OCI-LY3 (cell line): ENCODE measurements around the gene TIAL1.

Experiments
- H2AFZ ChIP-seq: fragments of 200-600, 300-600 bp; shearing (Covaris generic); 2 replicates; pipeline ENCODE4 v1.6.0; 2014; ENCODE audit warnings: antibody characterized with exemption, low read depth, low read length
- H3K27ac ChIP-seq: fragments of 200-600, 300-600 bp; sonication (generic); 2 replicates; pipeline ENCODE4 v1.5.1; 2014; ENCODE audit warnings: mild to moderate bottlenecking, low read length, moderate library complexity, mixed read lengths
- H3K27me3 ChIP-seq: fragments of 200-600, 300-600 bp; sonication (generic); 2 replicates; pipeline ENCODE4 v1.6.1; 2014; ENCODE audit warnings: low read depth, low read length, mixed read lengths
- H3K36me3 ChIP-seq: fragments of 200-600, 300-600 bp; sonication (generic); replicated peaks from 2 replicates; pipeline ENCODE3; 2014; ENCODE audit warnings: low read depth, low read length, mixed read lengths
- H3K4me1 ChIP-seq: fragments of 300-600, 200-600 bp; sonication (generic); 2 replicates; pipeline ENCODE4 v1.6.1; 2014; ENCODE audit warnings: low read length, mixed read lengths
- H3K4me2 ChIP-seq: fragments of 200-600, 300-600 bp; sonication (generic); 2 replicates; pipeline ENCODE4 v1.6.1; 2014; ENCODE audit warnings: low read length, mixed read lengths
- H3K4me3 ChIP-seq: fragments of 300-600, 200-600 bp; sonication (generic); 2 replicates; pipeline ENCODE4 v1.5.1; 2014; ENCODE audit warnings: antibody characterized with exemption, mild to moderate bottlenecking, low read length, moderate library complexity
- H3K79me2 ChIP-seq: fragments of 300-600, 200-600 bp; shearing (Covaris generic); 2 replicates; pipeline ENCODE4 v1.6.1; 2014; ENCODE audit warnings: mild to moderate bottlenecking, low read length, mixed read lengths
- H3K9ac ChIP-seq: fragments of 300-600, 200-600 bp; shearing (Covaris generic); 2 replicates; pipeline ENCODE4 v1.6.0; 2014; ENCODE audit warnings: mild to moderate bottlenecking, low read length, moderate library complexity
- H3K9me3 ChIP-seq: fragments of 200-600, 300-600 bp; shearing (Covaris generic); 2 replicates; pipeline ENCODE4 v1.6.1; 2014; ENCODE audit warnings: low read length, mixed read lengths; ENCODE audit not compliant: insufficient read depth
- H4K20me1 ChIP-seq: fragments of 200-600, 300-600 bp; sonication (generic); 2 replicates; pipeline ENCODE4 v1.6.1; 2016; ENCODE audit warnings: low read length, mixed read lengths; ENCODE audit not compliant: insufficient read depth
- EZH2phosphoT487 ChIP-seq: fragments of 200-600 bp; shearing (Covaris generic); IDR thresholded peaks from 2 replicates; pipeline ENCODE4 v1.6.1; 2018; ENCODE audit warnings: antibody characterized with exemption, mixed run types, low read depth
- TF ChIP-seq, protein P1 (sequence below): fragments of 200-600, 300-600 bp; sonication (generic); IDR thresholded peaks from 2 replicates; pipeline ENCODE4 v1.5.1; 2014; ENCODE audit warnings: antibody characterized with exemption, low read length, low read depth

TIAL1 gene

DNA sequence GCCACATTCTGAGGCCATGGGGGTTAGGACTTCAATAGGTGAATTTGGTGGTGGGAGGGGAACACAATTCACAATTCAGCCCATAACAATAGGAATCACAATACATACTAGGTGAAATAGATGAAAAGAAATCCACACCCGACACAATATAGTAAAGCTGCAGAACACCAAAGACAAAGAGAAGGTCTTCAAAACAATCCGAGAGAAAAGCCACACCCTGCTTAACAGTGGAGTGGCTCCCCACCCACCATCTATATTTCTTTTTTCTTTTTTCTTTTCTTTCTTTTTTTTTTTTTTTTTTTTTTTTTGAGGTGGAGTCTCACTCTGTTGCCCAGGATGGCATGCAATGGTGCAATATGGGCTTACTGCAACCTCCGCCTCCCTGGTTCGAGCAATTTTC is 14.7 kb upstream of the TIAL1 start:
- Histone ChIP-seq H3K27ac (no peak overlapping the region), H3K79me2 (no peaks in the 10 kb centered on the region), H3K9me3 (no peaks in the 10 kb centered on the region), H3K27me3 (no peaks in the 10 kb centered on the region), H3K4me1 (no peaks in the 10 kb centered on the region), H4K20me1 (no peaks in the 10 kb centered on the region), H2AFZ (no peak overlapping the region), H3K9ac (no peak overlapping the region), H3K4me3 (no peak overlapping the region), H3K4me2 (no peak overlapping the region), H3K36me3 (no peaks in the 10 kb centered on the region)
- TF ChIP-seq EZH2phosphoT487: no peak
- TF ChIP-seq, protein P1, sequence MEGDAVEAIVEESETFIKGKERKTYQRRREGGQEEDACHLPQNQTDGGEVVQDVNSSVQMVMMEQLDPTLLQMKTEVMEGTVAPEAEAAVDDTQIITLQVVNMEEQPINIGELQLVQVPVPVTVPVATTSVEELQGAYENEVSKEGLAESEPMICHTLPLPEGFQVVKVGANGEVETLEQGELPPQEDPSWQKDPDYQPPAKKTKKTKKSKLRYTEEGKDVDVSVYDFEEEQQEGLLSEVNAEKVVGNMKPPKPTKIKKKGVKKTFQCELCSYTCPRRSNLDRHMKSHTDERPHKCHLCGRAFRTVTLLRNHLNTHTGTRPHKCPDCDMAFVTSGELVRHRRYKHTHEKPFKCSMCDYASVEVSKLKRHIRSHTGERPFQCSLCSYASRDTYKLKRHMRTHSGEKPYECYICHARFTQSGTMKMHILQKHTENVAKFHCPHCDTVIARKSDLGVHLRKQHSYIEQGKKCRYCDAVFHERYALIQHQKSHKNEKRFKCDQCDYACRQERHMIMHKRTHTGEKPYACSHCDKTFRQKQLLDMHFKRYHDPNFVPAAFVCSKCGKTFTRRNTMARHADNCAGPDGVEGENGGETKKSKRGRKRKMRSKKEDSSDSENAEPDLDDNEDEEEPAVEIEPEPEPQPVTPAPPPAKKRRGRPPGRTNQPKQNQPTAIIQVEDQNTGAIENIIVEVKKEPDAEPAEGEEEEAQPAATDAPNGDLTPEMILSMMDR: no peak

DNA sequence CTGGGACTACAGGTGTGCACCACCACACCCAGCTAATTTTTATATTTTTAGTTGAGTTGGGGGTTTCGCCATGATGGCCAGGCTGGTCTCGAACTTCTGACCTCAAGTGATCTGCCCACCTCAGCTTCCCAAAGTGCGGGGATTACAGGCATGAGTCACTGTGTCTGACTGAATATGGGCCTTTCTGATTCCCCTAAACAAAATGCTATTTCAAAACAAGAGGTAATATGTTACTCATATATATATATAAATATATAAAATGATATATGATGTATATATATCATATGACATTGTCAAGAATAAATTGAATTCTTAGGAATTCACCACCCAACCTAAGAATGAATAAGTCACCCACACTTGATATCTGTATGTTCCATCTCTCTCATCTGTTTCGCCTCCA is 12.8 kb upstream of the TIAL1 start:
- Histone ChIP-seq H3K36me3 (no peaks in the 10 kb centered on the region), H3K9me3 (no peaks in the 10 kb centered on the region), H2AFZ (no peak overlapping the region), H3K79me2 (no peaks in the 10 kb centered on the region), H3K27me3 (no peaks in the 10 kb centered on the region), H4K20me1 (no peaks in the 10 kb centered on the region), H3K9ac (no peak overlapping the region), H3K4me2 (no peak overlapping the region), H3K4me1 (no peaks in the 10 kb centered on the region), H3K4me3 (no peak overlapping the region), H3K27ac (no peak overlapping the region)
- TF ChIP-seq, protein P1: no peak
- no peak for TF ChIP-seq EZH2phosphoT487

DNA sequence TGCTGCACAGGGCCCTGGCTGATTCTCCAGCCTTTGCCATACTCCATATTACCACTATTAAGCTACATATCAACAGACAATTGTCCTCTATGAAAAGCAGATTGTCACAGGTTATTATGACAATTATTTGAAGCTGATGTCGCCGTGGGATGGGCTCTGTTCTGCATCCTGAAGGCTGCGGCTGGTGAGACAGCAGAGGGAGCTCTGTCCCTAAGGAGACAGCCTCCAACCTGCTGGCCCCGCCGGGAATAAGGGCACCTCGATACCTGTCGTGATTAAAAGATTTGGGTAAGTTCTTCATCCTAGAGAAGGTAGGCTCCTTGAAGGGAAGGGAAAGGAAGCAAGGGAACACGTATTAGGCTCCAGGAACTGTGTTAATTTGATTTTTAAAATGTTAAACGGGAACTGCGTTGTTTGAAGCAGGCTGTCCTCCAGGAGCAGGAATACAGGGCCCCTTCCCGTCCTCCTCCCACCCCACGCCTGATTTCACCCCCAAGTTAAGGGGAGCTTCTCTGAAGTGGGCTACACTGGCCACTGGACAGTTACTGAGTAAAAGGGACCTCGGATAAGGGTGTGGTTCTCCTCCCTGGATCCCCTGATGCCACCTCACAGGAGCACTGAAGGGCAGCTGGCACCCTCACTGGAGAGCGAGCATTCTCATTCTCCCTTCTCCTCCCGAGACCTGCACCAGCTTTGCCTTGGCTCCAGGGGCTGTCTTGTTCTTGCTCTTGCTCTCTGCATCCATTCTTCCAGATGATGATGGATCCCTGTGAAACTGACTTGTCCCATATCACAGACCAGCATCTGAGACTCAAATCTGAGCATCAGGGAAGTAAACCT is 11.8 kb upstream of the TIAL1 start:
- peak overlapping the region; percentile 51; the same call in 1 of the 2 replicates for H2AFZ ChIP-seq
- no peaks in the 10 kb centered on the region for H3K4me1 ChIP-seq
- no peak overlapping the region for H3K27ac ChIP-seq
- no peaks in the 10 kb centered on the region for H3K27me3 ChIP-seq
- no peaks in the 10 kb centered on the region for H3K36me3 ChIP-seq
- H3K4me2 ChIP-seq: peak overlapping the region; percentile 30
- no peak overlapping the region for H3K9ac ChIP-seq
- H3K4me3 ChIP-seq: peak overlapping the region; percentile 14; the same call in 1 of the 2 replicates
- no peaks in the 10 kb centered on the region for H3K9me3 ChIP-seq
- TF ChIP-seq, protein P1: peak; percentile 50
- no peak for TF ChIP-seq EZH2phosphoT487
- no peaks in the 10 kb centered on the region for H3K79me2 ChIP-seq
- H4K20me1 ChIP-seq: no peaks in the 10 kb centered on the region

DNA sequence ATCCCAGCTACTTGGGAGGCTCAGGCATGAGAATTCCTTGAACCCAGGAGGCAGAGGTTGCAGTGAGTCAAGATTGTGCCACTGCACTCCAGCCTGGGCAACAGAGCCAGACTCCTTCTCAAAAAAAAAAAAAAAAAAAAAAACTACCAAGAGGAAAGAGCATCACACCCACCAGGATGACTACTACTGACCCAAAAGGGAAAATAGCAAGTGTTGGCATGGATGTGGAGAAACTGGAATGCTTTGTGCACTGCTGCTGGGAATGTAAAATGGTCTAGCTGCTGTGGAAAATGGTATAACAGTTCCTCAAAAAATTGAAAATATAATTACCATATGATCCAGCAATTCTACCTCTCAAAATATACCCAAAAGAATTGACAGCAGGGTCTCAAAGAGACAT is 7.7 kb upstream of the TIAL1 start:
- H3K4me3 ChIP-seq: no peak overlapping the region
- H3K4me1 ChIP-seq: no peaks in the 10 kb centered on the region
- no peaks in the 10 kb centered on the region for H4K20me1 ChIP-seq
- no peak overlapping the region for H3K4me2 ChIP-seq
- no peaks in the 10 kb centered on the region for H3K79me2 ChIP-seq
- no peak for TF ChIP-seq EZH2phosphoT487
- TF ChIP-seq, protein P1: no peak
- no peaks in the 10 kb centered on the region for H3K27me3 ChIP-seq
- H3K27ac ChIP-seq: no peak overlapping the region
- no peaks in the 10 kb centered on the region for H3K9me3 ChIP-seq
- H3K9ac ChIP-seq: no peak overlapping the region
- no peak overlapping the region for H2AFZ ChIP-seq
- H3K36me3 ChIP-seq: no peaks in the 10 kb centered on the region
